ENCODE results near the gene CD276.
"Not testable (repeated sequence)": the region's sequence is repeated elsewhere in the genome, so short reads cannot be mapped to it uniquely, and the experiment has no call there.

CD276 gene

DNA sequence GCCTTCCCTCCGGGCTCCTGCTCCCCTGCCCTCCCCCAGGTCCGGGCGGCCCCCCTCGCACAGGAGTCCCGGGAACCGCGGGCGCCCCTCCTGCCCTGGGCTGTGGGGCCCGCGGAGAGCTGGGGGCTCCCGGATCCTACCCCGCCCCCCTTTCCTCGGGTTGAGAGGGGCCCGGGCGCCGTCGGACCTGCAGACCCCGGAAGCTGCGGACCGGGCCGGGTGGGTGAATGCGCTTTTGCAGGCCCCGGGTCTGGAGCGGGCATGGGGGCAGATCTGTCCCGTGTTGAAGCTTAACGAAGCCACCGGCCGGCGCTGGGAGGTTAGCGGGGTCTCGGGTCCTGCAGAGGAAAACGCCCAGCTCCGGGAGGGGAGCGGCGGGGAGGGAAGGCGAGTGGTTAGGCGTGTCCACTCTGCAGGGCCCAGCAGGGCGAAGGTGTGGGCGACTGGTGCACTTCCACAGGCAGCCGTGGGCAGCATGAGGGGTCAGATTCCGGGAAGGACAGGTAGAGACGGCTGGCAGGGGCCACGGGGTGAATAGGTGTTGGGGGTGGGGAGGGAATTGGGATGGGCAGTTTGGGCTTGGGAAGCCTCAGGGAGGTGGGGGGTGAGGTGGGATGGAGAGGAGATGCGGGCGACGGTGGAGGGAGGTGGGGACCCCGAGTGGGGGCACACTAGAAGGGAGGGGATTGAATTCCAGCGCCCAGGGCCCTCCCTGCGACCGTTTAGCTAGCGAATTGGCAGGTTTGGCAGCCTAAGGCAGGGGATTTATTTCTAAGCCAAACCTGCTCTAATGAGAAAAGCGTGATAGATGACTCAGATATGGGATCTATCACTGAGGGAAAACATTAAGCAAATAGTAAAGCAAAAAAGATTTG lies 635 bp downstream of the CD276 start:
- no peak for DNase-seq (ENCODE audit: low read depth)

DNA sequence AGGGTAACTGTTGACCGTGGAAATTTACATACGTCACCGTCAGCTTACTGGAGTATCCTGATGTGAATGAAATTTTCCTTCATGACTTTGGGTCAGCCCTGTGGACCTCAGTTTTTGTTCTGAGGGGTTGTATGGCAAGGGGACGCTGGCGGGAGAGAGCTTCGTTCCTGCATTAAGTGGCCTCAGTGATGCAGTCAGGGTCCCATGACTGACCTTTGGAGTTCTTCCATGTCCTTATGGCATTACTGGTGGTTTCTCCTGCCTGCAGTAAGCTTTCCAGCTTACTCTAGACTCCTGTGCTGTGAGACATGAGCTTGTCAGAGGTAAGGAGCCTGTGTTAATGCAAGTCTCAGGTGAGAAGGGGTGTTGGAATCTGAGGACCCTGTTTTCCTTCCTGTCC lies 1.8 kb downstream of the CD276 start:
- DNase-seq (ENCODE audit: low read depth): no peak

DNA sequence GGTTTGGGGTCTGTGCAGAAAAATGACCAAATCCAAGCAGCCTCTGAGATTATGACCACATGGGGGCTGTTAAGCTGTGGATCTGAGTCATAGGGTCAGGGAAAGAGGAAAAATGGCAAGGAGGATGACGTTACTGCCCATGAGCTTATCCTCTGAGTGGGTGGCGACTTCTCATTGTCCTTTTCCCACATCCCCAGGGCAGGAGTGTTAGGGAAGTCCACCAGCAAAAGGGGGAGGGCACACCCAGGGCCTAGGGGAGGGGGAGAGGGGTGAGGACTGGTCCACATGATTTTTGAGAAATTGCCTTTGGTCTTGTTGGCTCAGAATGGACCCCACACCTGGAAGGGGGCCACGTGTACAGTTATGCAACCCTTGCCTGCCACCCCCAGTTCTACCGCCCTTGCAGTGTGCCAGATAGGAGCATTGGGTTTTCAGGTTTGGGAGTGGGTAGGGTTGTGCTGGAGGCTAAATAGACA lies 2.6 kb downstream of the CD276 start:
- DNase-seq (ENCODE audit: low read depth): no peak

DNA sequence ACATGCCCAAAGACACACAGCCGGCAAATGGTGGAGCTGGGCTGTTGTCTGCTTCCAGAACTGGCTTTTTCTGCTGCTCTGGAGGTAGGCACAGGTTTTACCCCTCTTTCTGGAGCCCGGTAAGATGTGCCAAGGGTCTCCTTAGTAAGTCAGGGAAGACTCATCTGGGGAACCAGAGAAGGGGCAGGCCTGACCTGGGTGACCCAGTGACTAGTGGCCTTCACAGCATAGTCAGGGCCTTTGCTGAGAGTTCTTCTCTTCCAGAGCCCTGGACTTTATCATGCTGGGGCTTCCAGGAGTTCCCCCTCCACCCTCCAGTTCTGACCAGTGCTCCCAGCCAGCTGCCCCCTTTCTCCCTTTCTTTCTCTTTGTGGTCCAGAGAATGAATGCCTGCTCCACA lies 3.2 kb downstream of the CD276 start:
- DNase-seq (ENCODE audit: low read depth): no peak

DNA sequence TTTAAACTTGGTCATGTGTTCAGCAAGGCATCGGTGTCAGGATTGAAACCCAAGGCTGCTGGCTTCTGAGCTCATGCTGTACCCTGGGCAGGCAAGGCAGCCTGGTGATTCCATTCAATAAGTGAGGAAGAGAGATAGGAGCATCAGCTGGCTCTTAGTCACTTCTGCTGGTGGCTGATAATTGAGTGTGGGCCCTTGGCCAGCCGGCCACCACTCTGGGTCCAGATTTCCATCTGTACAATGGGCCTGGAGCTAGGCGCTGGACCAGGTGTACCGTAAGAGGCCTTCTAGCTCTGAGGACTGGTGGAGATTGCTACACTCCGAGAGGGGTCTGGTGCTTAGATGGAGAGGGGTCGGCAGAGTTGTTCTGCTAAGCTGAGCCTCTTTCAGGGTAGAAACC lies 4.3 kb downstream of the CD276 start:
- DNase-seq (ENCODE audit: low read depth): no peak

DNA sequence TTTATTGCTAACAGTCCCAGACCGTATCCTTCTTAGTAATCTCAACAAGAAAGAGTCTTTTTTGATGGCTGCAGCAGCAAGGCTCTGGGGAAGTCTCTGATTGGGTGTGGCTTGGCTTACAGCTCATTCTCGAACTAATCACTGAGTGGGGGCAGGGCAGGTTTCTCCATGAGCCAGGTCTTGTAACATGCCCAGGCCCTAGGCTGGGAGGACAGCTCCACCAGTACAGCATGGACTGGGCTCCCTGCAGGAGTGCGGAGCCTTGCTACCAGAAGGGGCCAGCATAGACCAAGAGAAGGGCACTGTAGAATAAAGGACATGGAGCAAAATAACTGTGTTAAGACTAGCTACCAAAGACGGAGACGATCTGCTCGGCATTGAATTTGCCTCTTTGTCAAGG lies 7.2 kb downstream of the CD276 start:
- no peak for DNase-seq (ENCODE audit: low read depth)

DNA sequence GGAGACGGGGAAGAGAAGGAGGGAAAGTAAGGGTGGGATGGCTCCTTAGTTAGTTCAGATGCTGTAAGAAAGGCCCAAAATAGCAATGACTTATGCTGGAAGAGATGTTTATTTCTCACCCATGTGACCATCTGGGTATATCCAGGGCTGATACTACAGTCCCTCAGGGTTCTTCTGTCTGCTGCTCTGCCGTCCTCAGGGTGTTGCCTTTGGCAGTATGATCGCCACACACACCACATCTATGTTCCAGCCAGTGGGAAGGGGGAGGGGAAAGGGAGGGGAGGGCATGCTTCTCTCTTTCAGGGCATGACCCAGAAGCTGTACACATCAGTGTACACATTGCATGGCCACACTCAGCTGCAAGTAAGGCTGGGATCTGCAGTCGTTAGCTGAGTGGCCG lies 10.2 kb downstream of the CD276 start:
- no peak for DNase-seq (ENCODE audit: low read depth)

DNA sequence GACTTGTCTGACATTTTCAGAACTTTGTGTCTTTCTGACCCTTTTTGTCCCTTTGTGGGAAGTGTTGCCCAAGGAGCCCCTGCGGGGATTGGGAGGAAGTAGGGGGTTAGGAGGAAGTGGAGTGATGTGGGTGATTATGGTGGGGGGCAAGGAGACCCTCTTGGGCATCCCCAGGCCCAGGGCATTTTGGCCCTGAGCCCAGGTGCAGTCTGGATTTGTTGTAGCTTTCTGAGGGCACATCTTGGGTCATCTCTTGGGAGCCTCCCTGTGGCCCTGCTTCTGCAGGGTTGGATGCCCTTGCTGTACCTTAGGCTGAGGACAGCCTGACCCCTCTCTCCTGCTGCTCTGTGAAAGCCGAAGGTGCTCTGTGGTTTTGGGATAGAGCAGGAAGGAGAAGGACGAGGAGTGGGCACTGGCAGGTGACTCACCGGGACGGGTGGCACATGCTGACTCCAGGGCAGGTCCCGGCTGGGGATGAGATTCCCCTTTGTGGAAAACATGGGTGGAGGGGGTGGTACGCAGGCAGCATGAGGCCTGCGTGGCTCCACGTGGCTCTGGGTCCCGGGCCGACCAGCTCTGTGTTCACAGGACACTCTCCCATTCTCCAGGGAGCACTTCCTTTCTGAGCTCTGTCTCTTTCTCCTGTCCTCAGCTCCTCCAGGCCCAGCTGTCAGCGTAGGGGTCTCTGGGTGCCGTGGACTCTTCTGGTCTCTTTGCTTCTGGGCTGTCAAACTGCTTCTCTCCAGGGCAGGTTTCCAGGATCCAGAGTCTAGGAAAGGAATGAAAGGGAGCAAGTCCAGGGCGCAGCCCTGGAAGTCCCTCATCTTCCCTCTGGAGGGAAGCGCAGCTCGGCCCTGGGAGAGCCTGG lies 11.8 kb downstream of the CD276 start:
- no peak for DNase-seq (ENCODE audit: low read depth)

DNA sequence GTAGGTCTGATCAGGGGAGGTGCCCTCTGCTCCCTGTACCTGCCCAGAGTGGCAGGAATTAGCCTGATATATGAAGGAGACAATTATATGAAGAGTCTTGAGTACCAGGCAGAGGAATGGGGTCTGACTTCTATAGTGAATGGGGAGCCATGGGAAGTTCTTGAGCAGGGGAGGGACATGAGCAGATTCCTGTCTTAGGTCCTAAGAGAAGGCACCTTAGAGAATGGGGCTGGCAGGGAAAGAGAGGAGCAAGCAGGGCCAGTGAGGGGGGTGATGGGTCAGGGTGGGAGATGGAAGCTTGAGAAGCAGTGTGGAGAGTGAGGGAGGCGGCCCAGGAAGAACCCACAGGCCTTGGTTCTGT lies 12.4 kb downstream of the CD276 start:
- DNase-seq (ENCODE audit: low read depth): no peak

DNA sequence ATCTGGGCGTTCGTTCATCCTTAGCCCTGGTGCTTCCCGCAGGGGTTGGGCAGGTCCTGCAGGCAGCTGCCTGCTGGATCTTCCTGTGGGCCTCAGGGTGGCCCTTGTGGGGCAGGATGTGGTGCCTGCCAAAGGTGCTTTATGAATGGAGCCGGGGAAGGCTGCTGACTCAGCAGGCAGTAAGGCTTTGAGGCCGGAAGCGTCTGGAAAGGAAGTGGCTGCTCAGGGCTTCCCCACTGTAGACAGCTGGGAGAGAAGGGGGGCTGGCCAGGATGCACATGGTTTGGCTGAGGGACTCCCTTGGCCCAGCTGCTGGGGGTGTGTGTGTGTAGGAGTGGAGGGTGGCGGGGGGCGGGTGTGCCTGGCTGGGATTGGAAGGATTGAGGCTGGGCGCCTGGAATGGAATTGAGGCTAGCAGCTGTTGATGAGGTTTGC lies 12.9 kb downstream of the CD276 start:
- DNase-seq (ENCODE audit: low read depth): peak; percentile 47

DNA sequence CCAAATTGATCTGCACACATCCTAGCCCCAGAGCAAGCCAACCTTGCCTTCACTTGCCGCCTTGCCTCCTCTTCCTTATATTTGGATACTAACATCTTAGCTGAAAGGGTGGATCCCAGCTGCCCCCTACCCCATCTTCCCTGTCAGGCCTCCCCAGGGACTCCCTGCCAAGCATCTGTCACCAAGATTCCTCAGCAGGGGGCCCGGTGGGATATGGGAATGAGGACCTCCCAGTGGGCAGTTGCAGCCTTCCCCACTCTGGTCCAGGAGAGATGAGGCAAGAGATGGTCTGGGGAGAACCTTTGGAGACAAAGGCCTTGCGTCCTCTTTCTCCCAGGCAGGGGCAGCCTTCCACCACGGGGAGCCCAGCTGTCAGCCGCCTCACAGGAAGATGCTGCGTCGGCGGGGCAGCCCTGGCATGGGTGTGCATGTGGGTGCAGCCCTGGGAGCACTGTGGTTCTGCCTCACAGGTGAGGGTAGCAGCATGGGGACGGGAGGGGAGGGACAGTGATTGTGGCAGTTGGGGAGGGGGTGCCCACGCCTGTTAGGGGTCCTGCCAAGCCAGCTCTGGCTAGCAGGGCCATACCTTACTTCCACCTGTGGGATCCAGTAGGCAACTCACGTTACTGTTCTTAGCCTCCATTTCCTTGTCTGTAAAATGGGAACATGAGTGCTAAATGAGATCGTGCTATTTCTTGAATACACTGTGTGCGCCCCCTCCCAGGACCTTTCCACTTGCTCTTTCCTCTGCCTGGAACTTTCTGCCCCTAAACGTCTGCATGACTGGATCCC lies 15.3 kb downstream of the CD276 start:
- no peak for DNase-seq (ENCODE audit: low read depth)

DNA sequence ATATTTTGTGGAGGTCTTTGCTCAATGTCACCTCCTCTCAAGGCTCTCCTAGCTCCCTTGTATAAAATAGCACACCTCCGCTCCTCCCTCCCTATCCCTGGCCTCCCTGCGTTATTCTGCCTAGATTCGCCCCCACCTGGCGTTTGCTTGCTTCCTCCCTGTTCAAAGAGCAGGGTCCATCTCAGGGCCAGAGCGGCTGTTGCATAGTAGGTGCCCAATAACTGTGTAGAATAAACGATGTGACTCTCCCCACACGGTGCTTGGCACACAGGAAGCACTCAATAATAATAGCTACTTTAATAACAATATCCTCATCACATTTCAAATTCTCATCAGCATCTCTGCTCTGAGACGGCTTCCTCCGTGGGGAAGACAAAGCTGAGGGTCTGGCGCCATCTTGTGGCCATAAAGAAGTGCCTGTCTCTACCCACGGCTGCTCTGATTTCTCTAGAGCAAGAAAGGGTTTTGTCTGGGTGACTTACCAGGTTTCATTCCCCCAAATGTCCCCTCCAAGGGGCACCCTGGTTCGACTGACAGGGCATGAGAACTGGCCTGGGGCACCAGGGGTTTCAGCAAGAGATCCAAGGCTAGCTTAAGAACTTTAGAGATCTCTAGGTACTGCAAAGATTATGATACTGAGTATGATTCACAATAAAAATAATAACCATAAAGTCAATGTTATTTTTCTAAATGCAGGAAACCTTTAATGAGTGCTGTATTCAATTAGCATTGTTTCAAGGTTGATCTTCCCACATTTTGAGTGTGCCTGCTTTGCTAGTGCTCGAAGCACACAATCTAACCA lies 16.1 kb downstream of the CD276 start:
- DNase-seq (ENCODE audit: low read depth): peak; percentile 67

DNA sequence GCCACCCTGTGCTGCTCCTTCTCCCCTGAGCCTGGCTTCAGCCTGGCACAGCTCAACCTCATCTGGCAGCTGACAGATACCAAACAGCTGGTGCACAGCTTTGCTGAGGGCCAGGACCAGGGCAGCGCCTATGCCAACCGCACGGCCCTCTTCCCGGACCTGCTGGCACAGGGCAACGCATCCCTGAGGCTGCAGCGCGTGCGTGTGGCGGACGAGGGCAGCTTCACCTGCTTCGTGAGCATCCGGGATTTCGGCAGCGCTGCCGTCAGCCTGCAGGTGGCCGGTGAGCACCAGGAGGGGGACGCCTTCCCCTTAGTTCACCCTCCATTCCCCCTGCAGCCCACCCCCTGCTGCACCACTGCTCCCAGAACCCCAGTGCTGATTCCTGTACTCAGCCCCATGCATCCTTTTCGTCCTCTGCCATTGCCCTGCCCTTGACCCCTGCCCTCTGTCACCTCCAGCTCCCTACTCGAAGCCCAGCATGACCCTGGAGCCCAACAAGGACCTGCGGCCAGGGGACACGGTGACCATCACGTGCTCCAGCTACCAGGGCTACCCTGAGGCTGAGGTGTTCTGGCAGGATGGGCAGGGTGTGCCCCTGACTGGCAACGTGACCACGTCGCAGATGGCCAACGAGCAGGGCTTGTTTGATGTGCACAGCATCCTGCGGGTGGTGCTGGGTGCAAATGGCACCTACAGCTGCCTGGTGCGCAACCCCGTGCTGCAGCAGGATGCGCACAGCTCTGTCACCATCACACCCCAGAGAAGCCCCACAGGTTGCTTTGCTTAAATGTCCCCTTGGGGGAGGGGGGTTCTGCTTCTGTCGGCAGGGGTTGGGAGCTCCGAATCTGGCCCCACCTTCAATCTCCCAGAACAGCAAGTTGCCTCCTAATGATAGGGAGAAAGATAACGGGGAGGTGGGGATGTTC lies 18.4 kb downstream of the CD276 start:
- not testable (repeated sequence) for DNase-seq (ENCODE audit: low read depth)

DNA sequence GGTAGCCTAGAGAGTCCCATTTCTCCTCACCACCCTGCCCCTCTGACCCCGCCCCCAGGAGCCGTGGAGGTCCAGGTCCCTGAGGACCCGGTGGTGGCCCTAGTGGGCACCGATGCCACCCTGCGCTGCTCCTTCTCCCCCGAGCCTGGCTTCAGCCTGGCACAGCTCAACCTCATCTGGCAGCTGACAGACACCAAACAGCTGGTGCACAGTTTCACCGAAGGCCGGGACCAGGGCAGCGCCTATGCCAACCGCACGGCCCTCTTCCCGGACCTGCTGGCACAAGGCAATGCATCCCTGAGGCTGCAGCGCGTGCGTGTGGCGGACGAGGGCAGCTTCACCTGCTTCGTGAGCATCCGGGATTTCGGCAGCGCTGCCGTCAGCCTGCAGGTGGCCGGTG lies 19.4 kb downstream of the CD276 start:
- DNase-seq (ENCODE audit: low read depth): not testable (repeated sequence)

DNA sequence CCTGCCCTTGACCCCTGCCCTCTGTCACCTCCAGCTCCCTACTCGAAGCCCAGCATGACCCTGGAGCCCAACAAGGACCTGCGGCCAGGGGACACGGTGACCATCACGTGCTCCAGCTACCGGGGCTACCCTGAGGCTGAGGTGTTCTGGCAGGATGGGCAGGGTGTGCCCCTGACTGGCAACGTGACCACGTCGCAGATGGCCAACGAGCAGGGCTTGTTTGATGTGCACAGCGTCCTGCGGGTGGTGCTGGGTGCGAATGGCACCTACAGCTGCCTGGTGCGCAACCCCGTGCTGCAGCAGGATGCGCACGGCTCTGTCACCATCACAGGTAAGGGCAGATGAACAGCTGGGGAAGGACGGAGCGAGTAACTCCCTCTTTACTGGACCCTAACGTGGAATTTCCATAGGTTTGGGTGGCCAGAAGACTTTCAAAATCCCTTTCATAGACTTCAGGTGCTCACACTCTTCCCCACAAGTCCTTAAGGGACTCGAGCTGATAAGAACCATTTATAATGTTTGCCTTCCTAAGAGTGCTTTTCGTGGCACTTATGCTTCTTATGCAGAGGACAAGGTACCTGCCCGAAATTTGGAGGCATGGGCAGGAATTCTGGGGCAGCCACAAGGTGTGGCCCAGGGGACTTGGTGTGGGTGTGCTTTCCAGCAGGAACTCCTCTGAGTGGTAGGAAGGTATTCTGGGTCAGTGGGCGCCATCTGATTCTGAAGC lies 20.1 kb downstream of the CD276 start:
- DNase-seq (ENCODE audit: low read depth): not testable (repeated sequence)

DNA sequence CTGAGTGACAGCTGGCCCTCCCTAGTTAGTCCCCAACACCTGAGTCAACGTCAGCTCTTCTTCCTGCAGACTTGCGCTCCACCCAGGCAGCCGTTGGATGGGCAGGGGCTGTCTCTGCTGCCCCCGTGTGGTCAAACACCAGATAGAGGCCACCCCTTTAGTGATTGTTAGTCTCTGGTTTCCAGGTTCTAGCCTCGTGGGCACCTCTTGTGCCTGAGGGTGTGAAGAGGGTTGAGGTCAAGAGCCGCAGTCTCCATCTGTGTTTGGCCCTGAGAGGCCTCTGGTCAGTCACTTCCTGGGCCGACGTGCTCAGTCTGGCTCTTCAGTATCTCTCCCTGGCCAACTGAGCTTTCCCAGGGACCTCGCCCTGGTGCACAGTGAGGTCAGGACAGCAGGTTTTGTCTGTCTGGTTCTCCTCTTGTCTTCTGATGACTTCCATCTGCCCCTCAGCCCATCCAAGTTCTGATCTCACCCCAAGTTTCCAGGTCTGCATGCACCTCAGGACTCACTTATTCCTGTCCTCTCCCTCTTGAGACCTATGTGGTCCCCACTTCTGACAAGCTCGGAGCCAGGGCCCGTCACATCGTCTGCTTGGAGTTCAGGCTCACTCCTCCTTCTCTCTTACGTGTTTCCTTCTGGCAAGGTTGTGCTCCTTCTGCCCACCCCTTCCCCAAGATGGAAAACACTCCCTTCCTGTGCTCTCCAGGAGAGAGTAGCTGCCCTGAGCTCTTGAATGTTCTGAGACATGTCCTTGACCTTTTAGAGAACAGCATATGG lies 20.9 kb downstream of the CD276 start:
- DNase-seq (ENCODE audit: low read depth): peak; percentile 23

DNA sequence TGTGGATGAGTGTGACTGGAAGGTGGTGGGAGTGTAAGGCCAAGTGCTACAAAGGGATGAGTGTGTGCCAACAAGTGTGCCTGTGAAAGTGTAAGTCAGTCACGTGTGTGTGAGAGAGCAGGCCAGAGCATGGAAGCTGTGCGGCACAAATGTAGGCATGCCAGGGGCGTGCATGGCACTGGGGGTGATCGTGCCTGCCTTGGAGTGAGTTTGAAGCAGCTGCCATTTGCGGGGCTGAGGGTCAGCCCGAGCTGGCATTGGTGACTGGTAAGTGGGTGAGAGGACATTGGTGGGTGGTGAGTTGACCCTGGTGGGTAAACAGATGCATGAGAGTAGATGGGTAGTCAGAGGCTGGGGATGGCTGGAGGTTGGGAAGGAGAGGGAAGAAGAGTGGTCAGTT lies 24.5 kb downstream of the CD276 start:
- DNase-seq (ENCODE audit: low read depth): no peak

DNA sequence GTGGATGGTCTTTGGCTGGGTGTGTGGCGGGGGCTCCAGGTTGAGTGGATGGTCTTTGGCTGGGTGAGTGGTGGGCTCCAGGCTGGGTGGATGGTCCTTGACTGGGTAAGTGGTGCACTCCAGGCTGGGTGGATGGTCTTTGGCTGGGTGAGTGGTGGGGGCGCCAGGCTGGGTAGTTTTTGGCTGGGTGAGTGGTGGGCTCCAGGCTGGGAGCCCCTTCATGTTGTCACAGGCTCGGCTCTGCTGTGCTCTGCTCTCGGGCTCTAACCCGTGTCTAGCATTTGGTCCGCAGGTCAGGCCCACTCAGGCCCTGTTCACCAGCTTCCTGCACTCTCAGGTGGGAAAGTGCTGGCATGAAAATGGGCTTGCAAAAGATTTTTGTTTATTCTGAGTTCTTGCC lies 25.1 kb downstream of the CD276 start:
- no peak for DNase-seq (ENCODE audit: low read depth)

DNA sequence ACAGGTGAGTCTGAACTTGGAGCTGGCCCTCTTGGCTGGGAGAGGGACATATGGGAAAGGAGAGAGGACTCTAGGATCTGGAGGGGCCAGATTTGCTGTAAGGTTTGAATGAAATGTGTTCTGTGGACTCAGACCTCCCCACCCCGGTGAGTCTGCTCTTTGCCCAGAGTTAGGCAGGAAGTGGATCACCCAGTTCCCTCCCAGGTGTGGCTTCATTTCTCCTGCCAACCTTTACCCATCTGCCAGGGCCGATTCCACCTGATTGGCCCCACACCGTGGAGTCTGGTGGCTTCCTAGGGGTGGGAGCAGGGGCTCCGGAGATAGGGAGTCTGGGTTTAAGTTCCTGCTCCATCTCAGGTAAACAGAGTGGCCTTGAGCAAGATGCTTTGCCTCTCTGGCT lies 25.5 kb downstream of the CD276 start:
- no peak for DNase-seq (ENCODE audit: low read depth)

Data from stimulated activated CD8-positive, alpha-beta memory T cell treated with anti-CD3 and anti-CD28 coated beads, Interleukin-12 subunit alpha, Interleukin-12 subunit beta, amount 100 ng/mL, for 1 hour (primary cell).